Measurements from ENCODE around the gene MAPK1IP1L. TPM values are rescaled to one million over a fixed set of nuclear protein-coding genes. Genes with fewer than 3 reads are reported as not detected.

Gene MAPK1IP1L
- total and polyA plus RNA-seq, 8 donors: 7.0 to 53.1 (median 28.6) TPM

- no peak overlapping the region for H3K4me3 ChIP-seq
- no peaks in the 10 kb centered on the region for H3K36me3 ChIP-seq
- TF ChIP-seq, protein P1, sequence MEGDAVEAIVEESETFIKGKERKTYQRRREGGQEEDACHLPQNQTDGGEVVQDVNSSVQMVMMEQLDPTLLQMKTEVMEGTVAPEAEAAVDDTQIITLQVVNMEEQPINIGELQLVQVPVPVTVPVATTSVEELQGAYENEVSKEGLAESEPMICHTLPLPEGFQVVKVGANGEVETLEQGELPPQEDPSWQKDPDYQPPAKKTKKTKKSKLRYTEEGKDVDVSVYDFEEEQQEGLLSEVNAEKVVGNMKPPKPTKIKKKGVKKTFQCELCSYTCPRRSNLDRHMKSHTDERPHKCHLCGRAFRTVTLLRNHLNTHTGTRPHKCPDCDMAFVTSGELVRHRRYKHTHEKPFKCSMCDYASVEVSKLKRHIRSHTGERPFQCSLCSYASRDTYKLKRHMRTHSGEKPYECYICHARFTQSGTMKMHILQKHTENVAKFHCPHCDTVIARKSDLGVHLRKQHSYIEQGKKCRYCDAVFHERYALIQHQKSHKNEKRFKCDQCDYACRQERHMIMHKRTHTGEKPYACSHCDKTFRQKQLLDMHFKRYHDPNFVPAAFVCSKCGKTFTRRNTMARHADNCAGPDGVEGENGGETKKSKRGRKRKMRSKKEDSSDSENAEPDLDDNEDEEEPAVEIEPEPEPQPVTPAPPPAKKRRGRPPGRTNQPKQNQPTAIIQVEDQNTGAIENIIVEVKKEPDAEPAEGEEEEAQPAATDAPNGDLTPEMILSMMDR (IDR thresholded peaks at IDR 0.05): no peak
- no peak for TF ChIP-seq EP300 (IDR thresholded peaks at IDR 0.05)
- no peak for TF ChIP-seq POLR2AphosphoS5 (IDR thresholded peaks at IDR 0.05)
- no peak for TF ChIP-seq POLR2A (IDR thresholded peaks at IDR 0.05)
- no peaks in the 10 kb centered on the region for H3K27me3 ChIP-seq
- WGBS, 5 donors: 68 to 92% (median 74%) methylated on average over 2 of the region's 2 CpGs
- peak overlapping the region in 2 of 5 donors; percentile 77 to 80 for H3K27ac ChIP-seq
- peaks cover 9 to 38% (median 24%) of the 10 kb centered on the region in 4 donors for H3K4me1 ChIP-seq
- no peak for DNase-seq
- intact Hi-C loops (cut with DNase I; ENCODE audit: low total_unique reads): no loop called here
- H3K9me3 ChIP-seq: no peaks in the 10 kb centered on the region
Observed at GRCh38 chr14:55114720-55115119, 63.3 kb downstream of the MAPK1IP1L start.

- peak overlapping the region; percentile 65 to 80 (median 67) for H3K27ac ChIP-seq
- no peaks in the 10 kb centered on the region for H3K9me3 ChIP-seq
- H3K36me3 ChIP-seq: no peaks in the 10 kb centered on the region
- intact Hi-C loops (cut with DNase I; ENCODE audit: low total_unique reads): no loop called here
- no peaks in the 10 kb centered on the region for H3K27me3 ChIP-seq
- TF ChIP-seq, protein P1 (IDR thresholded peaks at IDR 0.05): no peak
- H3K4me3 ChIP-seq: no peak overlapping the region
- H3K4me1 ChIP-seq: peaks cover 12 to 45% (median 29%) of the 10 kb centered on the region in 4 donors
- DNase-seq: no peak
- 46 to 59% (median 51%) methylated on average over 3 of the region's 3 CpGs for WGBS, 5 donors
Observed at GRCh38 chr14:55115460-55115859, 64.0 kb downstream of the MAPK1IP1L start.

- no peak for TF ChIP-seq EP300 (IDR thresholded peaks at IDR 0.05)
- TF ChIP-seq, protein P1 (IDR thresholded peaks at IDR 0.05): no peak
- no peak for TF ChIP-seq POLR2AphosphoS5 (IDR thresholded peaks at IDR 0.05)
- TF ChIP-seq POLR2A (IDR thresholded peaks at IDR 0.05): no peak
- Histone ChIP-seq H3K4me1 (peaks cover 14 to 49% (median 33%) of the 10 kb centered on the region in 4 donors), H3K4me3 (no peak overlapping the region), H3K9me3 (no peaks in the 10 kb centered on the region), H3K27ac (peak overlapping the region; percentile 65 to 81 (median 77)), H3K27me3 (no peaks in the 10 kb centered on the region), H3K36me3 (no peaks in the 10 kb centered on the region)
- no peak for DNase-seq
- 50 to 72% (median 70%) methylated on average over 4 of the region's 4 CpGs for WGBS, 5 donors
- intact Hi-C loops (cut with DNase I; ENCODE audit: low total_unique reads): no loop called here
Observed at GRCh38 chr14:55115861-55116245, 64.4 kb downstream of the MAPK1IP1L start.

DNA sequence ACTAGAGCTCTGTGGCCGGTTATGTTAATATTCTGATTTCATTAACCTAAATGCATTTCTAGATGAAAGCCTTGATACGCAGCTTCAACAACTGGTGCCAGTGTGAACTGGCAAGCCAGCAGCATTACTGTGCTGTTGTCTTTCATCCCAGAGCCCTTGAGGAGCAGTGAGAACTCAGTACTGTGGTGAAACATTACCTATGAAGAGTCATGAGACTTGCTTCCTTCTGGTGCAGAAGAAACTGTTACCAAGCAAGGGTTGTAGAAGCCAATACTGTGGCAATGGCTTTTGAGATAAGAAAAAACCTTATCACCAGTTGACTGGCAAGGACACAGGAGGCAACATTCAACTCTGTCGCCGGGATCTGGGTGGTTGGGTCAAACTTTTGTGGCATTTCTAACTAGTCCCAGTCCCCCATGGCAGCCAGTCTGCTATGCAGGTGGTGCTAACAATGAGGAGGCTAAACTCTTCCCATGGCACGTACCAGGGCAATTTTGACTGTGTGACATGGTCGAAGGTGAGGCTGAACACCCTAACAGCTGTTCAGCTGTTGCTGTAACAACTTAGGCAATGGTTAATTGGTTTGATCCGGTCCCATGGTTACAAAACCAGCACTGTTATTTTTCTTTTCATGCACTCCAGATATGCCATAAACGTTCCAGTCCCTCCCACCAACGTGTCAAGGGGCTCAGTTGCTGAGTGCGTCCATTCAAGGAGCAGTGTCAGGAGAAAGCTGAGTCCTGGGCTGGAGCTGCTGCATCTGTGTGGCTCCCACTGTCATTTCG, 65.0 kb downstream of the MAPK1IP1L start:
- WGBS, 5 donors: 33 to 54% (median 38%) methylated on average over 11 of the region's 11 CpGs

More for the DNA sequence above, 65.0 kb downstream of the MAPK1IP1L start:
- DNase-seq: peak in 1 of 2 donors; percentile 62
- Histone ChIP-seq H3K36me3 (no peaks in the 10 kb centered on the region), H3K4me3 (no peak overlapping the region), H3K27ac (peak overlapping the region; percentile 65 to 81 (median 77)), H3K27me3 (no peaks in the 10 kb centered on the region), H3K9me3 (no peaks in the 10 kb centered on the region), H3K4me1 (peaks cover 18 to 55% (median 37%) of the 10 kb centered on the region in 4 donors)
- no peak for TF ChIP-seq POLR2A (IDR thresholded peaks at IDR 0.05)
- TF ChIP-seq POLR2AphosphoS5 (IDR thresholded peaks at IDR 0.05): peak in 2 of 3 donors; percentile 54 to 70
- intact Hi-C loops (cut with DNase I; ENCODE audit: low total_unique reads): no loop called here

All from stomach (tissue), 9 donors.